HL-60 (cell line): Measurements from ENCODE around the gene CCDC9.

Experiments used
- GABPA ChIP-seq: IDR thresholded peaks from 2 replicates; pipeline ENCODE4 v1.6.1; 2012; ENCODE audit warnings: low read depth
- POLR2AphosphoS5 ChIP-seq: IDR thresholded peaks from 2 replicates; pipeline ENCODE4 v1.6.1; 2012; ENCODE audit warnings: low read depth
- TF ChIP-seq, protein P1 (sequence below): IDR thresholded peaks from one replicate; pipeline ENCODE4 v1.5.1; 2011; ENCODE audit warnings: low read length, control low read depth, inconsistent platforms; ENCODE audit not compliant: insufficient read depth
- TF ChIP-seq, protein P2 (sequence below): IDR thresholded peaks from 2 replicates; pipeline ENCODE4 v1.6.1; 2012; ENCODE audit warnings: low read depth; ENCODE audit not compliant: insufficient replicate concordance

DNA sequence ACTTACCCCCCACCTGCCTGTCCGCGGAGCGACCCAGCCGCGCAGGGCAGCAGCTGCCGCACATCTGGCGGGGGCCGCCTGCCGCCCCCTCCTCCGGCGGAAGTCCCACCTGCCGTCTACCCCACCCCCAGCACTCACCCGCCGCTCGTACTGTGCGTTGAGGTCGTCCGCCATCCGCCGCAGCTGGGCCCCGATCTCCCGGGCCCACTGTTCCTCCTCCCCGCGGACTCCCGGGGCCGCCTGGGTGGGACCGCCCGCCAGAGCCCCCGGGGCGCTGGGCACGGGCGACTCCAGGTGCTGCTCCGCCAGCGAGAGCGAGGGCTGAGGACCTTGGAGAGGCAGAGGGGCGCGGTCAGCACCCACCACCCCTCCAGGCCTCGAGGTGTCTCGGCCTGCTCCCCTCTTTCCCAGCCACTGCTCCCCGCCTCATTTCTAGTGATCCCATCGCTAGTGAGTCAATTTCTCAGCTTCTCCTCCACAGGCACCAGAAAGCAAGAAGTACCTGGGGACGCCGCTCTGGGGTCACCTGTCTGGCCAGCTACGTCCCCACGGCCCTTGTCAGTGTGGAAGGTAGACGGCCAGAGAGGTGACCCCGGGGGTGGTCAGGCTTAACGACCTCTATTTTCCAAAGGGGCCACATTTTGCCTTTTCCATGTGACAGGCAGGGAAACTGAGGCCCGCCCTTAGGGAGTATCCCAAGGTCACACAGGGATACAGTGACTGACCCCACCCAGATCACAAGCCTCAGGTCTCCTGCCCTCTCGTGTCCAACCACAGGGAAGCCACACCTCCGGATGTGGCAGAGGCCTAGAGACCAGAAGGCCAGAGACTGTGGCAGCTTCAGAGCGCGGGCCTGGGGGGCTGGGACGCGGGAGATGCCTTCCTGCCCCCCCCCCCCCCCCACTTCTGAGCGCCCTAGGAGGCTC lies 29.6 kb upstream of the CCDC9 start:
- TF ChIP-seq, protein P1, sequence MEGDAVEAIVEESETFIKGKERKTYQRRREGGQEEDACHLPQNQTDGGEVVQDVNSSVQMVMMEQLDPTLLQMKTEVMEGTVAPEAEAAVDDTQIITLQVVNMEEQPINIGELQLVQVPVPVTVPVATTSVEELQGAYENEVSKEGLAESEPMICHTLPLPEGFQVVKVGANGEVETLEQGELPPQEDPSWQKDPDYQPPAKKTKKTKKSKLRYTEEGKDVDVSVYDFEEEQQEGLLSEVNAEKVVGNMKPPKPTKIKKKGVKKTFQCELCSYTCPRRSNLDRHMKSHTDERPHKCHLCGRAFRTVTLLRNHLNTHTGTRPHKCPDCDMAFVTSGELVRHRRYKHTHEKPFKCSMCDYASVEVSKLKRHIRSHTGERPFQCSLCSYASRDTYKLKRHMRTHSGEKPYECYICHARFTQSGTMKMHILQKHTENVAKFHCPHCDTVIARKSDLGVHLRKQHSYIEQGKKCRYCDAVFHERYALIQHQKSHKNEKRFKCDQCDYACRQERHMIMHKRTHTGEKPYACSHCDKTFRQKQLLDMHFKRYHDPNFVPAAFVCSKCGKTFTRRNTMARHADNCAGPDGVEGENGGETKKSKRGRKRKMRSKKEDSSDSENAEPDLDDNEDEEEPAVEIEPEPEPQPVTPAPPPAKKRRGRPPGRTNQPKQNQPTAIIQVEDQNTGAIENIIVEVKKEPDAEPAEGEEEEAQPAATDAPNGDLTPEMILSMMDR, result no peak
- TF ChIP-seq, protein P2, sequence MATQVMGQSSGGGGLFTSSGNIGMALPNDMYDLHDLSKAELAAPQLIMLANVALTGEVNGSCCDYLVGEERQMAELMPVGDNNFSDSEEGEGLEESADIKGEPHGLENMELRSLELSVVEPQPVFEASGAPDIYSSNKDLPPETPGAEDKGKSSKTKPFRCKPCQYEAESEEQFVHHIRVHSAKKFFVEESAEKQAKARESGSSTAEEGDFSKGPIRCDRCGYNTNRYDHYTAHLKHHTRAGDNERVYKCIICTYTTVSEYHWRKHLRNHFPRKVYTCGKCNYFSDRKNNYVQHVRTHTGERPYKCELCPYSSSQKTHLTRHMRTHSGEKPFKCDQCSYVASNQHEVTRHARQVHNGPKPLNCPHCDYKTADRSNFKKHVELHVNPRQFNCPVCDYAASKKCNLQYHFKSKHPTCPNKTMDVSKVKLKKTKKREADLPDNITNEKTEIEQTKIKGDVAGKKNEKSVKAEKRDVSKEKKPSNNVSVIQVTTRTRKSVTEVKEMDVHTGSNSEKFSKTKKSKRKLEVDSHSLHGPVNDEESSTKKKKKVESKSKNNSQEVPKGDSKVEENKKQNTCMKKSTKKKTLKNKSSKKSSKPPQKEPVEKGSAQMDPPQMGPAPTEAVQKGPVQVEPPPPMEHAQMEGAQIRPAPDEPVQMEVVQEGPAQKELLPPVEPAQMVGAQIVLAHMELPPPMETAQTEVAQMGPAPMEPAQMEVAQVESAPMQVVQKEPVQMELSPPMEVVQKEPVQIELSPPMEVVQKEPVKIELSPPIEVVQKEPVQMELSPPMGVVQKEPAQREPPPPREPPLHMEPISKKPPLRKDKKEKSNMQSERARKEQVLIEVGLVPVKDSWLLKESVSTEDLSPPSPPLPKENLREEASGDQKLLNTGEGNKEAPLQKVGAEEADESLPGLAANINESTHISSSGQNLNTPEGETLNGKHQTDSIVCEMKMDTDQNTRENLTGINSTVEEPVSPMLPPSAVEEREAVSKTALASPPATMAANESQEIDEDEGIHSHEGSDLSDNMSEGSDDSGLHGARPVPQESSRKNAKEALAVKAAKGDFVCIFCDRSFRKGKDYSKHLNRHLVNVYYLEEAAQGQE, result no peak
- TF ChIP-seq POLR2AphosphoS5 (peak; percentile 43; the same call in 1 of the 2 replicates), GABPA (no peak)
